IPS-NIHi11 (cell line): Measurements from ENCODE around the gene HOXA3.

ENCODE experiments used
- DNase-seq: peaks from one replicate; pipeline ENCODE4 v3.0.0; 2012; ENCODE audit warnings: mixed read lengths, low spot score

HOXA3 gene

GRCh38 chr7:27151931-27152815 is at the start of gene HOXA3:
HOXA3 (minus strand) TSS chr7:27152583; CDS start chr7:27110640, 41,943 bp downstream.
- DNase-seq = no peak

DNA sequence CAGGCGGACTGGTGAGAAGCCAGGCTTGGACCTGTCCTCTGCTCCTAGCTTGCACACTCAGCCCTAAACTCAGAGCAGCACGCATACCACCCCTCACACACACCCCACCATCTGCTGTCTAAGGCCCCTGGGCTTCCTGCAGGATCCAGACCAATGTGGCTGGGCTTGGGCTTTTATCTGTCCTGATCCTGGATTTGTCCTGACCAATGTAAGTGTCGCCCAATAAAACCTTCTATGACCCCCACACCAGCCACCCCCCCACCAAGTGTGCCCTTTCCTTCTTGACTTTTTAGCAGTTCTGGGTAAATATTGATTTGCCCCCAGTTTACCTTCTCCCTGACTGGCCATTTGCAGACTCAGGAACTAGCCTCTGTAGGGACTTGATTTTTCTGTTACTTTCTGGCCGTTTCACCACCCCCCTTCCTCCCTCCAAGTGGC is 49.2 kb upstream of the HOXA3 start:
- DNase-seq = no peak

GRCh38 chr7:27200761-27201579 is 48.6 kb upstream of the HOXA3 start:
- DNase-seq = no peak

- DNase-seq = peak; percentile 74
Measured at GRCh38 chr7:27199849-27200760, 47.7 kb upstream of the HOXA3 start, which contains the start of gene HOXA13. HOXA13 (minus strand) TSS chr7:27200091; CDS start chr7:27200077, 14 bp downstream.

DNA sequence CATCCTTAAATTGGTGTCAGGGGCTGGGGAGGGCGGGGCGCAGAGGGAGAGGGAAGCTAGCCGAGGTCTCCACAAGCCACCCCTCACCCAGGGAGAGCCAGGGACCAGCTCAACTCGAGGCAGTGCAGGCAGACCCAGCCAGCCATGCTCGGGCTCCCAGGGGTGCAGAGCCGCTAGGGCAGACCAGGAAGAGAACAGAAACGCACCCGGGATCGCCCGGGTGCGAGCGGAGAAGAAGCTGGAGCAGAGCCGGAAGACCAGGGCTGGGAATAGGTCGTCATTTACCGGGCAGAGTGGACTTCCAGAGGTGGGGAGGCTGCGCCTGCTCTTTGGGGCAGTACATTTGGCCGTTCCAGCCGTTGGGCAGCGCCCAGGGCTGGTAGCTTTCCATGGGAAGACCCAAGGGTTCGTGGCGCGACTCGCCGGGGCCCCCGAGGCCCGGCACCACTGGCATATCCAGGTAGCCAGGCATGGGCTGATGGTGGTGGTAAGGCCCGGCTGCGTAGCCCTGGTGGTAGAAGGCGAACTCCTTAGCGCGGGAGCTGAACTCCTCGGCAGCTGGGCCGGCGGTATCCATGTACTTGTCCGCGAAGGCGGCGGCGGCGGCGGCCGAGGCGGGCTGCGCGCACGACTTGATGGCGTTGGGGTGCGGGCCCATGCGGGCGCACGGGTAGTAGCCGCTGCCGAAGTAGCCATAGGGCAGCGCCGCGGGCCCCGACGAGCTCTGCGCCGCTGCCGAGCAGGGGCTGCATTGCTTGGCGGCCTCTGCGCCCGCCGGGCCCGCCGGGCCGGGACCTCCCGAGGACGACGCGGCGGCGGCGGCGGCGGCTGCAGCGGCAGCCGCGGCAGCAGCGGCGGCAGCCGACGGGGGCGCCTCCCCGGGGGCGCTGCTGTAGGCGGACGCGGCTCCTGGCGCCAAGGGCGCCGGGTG is 46.8 kb upstream of the HOXA3 start:
- peak; percentile 47 for DNase-seq

DNA sequence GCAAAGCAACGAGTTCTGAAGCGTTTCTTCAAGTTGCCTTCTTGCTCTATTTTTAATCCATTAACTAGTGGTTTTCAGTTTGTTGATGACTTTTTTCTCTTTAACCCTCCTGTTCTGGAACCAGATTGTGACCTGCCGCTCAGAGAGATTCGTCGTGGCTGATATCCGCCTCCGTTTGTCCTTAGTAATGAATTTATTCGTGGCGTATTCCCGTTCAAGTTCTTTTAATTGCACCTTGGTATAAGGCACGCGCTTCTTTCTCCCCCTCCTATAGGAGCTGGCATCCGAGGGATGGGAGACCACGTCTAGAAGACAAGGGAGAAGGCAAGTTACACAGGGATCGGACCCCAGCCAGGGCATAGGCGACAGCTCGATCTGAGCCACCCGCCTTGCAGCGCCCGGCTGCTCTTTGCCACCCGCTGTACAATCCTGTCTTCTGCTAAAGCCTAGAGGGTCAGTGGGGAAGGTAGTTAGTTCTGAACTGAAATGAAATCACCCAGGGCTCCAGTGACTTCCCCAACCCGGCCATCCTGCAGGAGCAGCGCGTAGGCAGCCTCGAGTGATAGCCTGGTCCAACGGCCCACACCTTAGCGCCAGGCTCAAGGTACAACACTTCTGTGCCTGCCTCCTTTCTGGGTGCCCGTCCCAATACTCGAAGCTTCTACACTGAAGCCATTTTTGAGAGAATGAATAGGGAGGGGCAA is 45.9 kb upstream of the HOXA3 start:
- DNase-seq = no peak

- no peak for DNase-seq
Measured at GRCh38 chr7:27197137-27198042, 45.0 kb upstream of the HOXA3 start.

DNA sequence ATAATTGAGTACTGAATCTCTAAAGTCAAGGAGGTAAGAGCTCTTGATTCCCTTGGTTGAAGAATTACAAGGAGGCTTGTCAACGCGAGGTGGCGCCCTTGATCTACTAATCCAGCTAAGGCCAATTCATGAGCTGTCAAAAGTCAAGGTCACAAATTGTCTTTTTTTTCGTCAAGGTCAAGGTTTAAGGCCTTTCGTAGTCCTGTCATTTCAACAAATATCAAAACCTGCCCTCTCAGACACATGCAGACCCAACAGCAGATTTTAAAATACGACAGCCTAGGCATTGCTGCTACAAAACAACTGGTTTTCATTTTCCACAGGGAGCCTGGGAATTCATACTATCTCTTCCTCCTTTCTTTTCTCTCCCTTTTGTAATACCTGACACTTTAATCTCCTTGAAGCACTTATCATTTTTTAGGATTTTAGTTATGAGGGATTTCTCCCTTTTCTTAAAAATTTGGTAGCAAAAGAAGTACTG is 43.9 kb upstream of the HOXA3 start:
- DNase-seq = peak; percentile 56

GRCh38 chr7:27194686-27195379 is 42.5 kb upstream of the HOXA3 start:
- DNase-seq = no peak

GRCh38 chr7:27194002-27194352 is 41.6 kb upstream of the HOXA3 start:
- no peak for DNase-seq

- DNase-seq = no peak
Measured at GRCh38 chr7:27193335-27194001, 41.1 kb upstream of the HOXA3 start.

DNA sequence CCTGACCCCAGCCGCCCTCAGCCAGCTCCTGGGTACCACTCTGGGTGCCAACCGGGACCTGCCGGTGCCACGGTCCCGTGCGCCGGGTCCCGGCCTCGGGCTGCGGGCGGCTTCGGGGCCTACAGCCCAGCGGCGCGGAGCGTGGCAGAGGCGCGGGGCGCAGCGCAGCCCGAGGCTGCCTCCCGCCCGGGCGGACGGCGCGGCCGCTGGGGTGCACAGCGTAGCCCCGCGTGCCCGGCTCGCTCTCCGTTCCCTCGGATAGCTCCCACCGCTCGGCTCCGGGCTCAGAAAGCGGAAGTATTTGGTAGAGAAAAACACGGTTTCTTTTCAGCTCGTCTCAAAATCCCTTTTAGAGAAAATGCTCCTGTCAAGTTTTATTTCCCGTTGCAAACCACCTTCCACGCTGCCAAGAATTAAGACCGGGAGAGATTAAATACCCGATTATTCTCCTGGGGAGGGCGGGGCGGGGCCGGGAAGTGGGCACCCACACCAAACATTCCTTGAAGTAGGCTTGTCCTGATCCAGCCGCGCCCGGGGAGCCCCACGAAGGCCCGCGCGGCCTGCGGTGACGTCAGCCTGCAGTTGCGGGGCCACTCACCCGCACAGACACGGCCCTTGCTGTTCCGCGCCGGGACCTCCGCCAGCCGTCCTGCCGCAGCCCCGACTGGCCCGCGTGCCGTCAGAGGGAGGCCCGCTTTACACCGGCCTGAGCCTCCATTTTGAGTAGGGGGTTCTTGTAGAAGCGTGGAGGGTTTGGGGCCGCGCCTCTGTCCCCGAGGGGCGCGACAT is 40.4 kb upstream of the HOXA3 start:
- DNase-seq = no peak

DNA sequence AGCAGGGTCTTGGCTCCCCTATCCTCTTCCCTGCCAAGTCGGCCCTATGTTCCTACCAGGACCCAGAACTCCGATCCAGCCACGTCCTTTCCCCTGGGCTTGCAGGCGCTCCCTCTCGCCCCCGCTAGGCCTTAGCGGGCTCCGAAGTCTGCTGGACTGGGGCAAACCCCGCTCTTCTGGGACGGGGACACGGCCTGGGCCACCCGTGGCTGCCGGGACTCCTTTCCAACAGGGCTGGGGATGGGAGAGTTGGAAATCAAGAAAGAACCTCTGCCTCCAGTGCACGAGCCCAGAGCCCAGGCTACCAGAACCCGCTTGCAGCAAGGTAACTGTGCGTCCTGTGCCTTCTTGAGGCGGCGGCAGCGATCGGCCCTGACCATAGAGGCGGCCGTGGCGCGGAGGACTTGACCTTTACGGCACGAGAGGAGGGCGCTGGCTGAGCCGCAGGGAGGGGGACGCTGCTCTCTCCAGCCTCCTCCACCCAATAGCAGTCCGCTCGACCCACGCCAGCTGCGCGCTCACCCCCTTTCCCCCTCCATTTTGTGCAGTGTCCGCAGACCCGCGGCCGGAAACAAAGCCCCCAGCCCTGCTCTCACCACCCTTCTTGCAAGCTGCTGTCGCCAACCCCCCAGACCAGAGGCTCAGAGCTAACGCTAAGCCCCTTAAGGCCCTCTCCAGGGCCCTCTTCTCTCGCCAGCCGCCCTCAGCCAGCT is 39.6 kb upstream of the HOXA3 start:
- DNase-seq = no peak

- DNase-seq = no peak
Measured at GRCh38 chr7:27191161-27191731, 38.9 kb upstream of the HOXA3 start.

DNA sequence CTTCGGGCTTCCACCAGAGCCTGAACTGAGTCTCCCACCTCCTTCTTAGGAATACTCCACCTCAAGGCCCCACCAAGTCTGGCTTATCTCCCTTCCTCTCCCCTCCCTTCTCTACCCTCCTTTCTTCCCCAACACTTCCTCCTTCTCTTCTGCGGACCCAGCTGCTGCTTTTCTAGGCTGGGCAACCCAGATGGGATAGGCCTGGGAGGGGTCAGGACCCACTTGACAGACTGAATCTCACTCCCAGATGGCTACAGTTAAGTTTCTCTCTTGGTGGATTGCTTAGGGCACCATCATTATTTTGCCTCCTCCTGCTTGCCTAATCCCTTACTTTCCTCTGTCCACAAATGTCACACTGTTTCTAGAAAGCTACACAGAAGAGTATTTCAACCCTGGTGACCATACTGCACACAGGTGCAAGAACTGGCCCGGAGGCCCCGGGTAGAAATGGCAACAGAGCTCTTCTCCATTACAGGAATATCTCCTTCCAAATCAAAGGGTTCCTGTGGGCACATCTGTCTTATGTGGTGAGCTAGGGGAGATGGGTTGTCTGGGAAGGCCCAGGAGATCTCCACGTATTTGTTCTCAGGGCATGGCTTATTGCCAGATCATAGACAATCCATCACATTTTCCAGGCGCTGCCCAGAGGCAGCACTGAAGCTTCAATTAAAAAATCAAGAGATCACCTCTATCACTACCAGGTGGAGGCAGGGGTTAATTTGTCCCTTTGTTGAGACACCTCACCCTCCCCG is 37.8 kb upstream of the HOXA3 start:
- no peak for DNase-seq
